Heart left ventricle (tissue), 13 donors: Measurements from ENCODE around the gene TNP2.

Experiments used
- POLR2A ChIP-seq, 2 donors: fragments of 450-650 bp; IDR thresholded peaks; one replicate each; pipeline ENCODE4 v1.6.1; 2017; ENCODE audit warnings: antibody characterized with exemption in 2 of 2, mild to moderate bottlenecking in 2 of 2, moderate library complexity in 2 of 2
- TF ChIP-seq, protein P1 (sequence below), 12 donors: fragments of 200-600 bp; sonication (generic) in 4 of 12; IDR thresholded peaks; one replicate each; pipeline versions ENCODE4 v1.5.0 to v1.8.0; 2018 to 2022; ENCODE audit warnings: antibody characterized with exemption in 12 of 12, mild to moderate bottlenecking in 5 of 12
- donor health status: ischemic (EF 13 %, LVEDD 7.1; RV severe dilation, severe dysfunction).
- donor health status: DM: no; HTN: yes; CAD: no.
- donor health status: DM: no; HTN: no; CAD: no.
- donor health status: ischemic (EF 25% LVEDD 6.9; RV normal size, moderate dysfunction).
- donor health status: ischemic (EF 25% LVEDD 5.7; RV mildly dilated, moderate dysfunction).
- donor health status: ischemic (EF 35%, LVEDD 5.7; RV mildly dilated, moderate dysfunction).
- donor health status: nonischemic (EF 11% LVEDD 7.7; RV severe dilation, severe dysfunction).
- donor health status: DM: yes; HTN: yes; CAD: no.
- donor health status: PGD.
- donor health status: ischemic (EF 29% LVEDD 5.4; RV normal size, mild dysfunction).
- donor health status: nonischemic (EF 23%, LVEDD 6.1; RV moderate dilation, normal function).

DNA sequence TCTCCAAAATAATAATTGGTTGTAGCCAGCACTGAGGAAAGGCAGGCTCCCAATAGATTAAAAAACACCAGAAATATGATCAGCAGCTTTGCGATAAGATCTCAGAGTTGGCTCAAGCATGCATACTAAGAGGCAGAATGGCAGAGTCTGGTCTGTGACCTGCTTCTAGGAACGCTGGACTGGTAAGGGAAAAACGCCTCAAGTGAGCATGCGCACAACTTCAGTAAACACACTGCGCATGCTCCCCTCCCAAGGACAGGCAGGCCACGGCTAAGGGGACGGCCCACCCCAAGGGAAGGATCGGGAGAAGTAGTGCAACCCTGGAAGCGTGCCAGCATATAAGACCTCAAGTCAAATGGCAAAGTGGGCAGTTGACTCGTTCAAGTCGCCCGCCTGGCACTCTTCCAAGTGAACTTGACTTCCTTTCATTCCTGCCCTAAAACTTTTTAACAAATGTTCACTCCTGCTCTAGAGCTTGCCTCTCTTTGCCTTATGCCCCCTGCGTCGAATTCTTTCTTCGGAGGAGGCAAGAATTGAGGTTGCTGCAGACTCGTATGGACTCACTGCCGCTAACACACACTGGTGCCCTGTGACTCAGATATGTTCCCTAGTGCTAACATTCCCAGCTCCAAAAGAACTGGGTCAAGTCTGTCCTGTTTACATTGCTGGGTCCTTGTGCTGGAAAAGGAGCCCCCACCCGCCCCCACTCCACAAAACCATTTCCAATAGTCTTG is 34.4 kb upstream of the TNP2 start:
- no peak for TF ChIP-seq POLR2A (IDR thresholded peaks at IDR 0.05)
- TF ChIP-seq, protein P1, sequence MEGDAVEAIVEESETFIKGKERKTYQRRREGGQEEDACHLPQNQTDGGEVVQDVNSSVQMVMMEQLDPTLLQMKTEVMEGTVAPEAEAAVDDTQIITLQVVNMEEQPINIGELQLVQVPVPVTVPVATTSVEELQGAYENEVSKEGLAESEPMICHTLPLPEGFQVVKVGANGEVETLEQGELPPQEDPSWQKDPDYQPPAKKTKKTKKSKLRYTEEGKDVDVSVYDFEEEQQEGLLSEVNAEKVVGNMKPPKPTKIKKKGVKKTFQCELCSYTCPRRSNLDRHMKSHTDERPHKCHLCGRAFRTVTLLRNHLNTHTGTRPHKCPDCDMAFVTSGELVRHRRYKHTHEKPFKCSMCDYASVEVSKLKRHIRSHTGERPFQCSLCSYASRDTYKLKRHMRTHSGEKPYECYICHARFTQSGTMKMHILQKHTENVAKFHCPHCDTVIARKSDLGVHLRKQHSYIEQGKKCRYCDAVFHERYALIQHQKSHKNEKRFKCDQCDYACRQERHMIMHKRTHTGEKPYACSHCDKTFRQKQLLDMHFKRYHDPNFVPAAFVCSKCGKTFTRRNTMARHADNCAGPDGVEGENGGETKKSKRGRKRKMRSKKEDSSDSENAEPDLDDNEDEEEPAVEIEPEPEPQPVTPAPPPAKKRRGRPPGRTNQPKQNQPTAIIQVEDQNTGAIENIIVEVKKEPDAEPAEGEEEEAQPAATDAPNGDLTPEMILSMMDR (IDR thresholded peaks at IDR 0.05): no peak
